ENCODE measurements around the gene RNF103.

RNF103 gene

GRCh38 chr2:86562922-86563649 is 60.6 kb downstream of the RNF103 start, which contains the start of gene CHMP3:
Gene CHMP3, minus strand, starts transcription at chr2:86563443. Its CDS starts 95 bp downstream, at chr2:86563348.
- peak; percentile 98 for DNase-seq

DNA sequence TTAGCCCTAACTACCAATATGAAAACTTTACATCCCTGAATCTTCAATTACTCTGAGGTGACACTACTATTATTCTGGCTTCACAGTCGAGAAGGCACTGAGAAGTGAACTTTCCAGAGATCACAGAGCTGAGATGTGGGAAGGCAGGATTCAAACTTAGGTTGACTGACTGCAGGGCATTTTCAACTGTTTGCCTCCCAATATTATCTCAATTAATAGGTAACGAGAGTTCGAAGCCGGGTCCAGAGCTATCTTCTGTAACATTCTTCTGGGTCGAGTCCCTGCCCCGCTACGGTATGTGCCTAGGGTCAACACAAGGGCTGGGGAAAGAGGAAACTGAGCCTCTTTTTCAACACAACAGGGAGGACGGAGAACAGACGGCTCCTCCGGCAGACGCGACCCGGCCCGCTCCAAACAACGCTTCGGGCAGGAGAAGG is 61.2 kb downstream of the RNF103 start:
- no peak for DNase-seq

DNA sequence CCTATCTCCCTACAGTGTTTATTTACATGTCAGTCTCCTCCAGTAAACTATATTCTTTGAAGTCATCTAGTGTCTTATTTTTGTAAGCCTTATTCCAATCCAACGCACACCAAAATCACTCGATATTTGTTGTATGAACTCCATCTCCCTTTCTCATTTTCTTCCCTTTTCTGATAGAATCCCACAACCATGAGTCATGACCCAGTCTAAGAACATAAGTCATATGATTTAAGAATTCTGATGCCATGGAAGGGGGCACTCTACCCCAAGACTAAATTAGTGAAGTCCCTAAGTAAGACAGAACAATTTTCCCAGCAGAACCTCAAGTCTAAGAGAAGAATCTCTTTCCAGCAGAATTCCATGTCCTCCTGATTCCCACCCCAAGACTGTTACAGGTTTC is 65.8 kb downstream of the RNF103 start:
- no peak for DNase-seq

- DNase-seq = no peak
Observed at GRCh38 chr2:86556508-86556907, 67.2 kb downstream of the RNF103 start.

Measured in CD4-positive, alpha-beta T cell treated with Interferon gamma for 1 hour (primary cell).